PC-3 (cell line): Measurements from ENCODE around the gene EFNB1. TPM values are rescaled to one million over a fixed set of nuclear protein-coding genes. Genes with fewer than 3 reads are reported as not detected.
A peak's percentile ranks its signal among the peaks of the same experiment; 100 is the strongest.

Source experiments
- ATAC-seq: fragments of 200-7000 bp; cut with Tn5 transposase; 2 replicates; pipeline ENCODE4 v1.9.1; 2020; ENCODE audit warnings: mild to moderate bottlenecking, moderate library complexity
- BruUV-seq: library from RNA; stranded (reverse); fragments of 400-500 nt; replicated peaks from 2 replicates; lab custom pipeline; 2021; lab: Mats Ljungman, UMichigan
- CTCF ChIA-PET: fragments of 300-600 bp; sonication (Branson Sonifier 250); formaldehyde crosslinking; loops from one replicate; lab custom pipeline; 2022; ENCODE audit warnings: antibody characterized with exemption; lab: Charles Lee
- POLR2A ChIA-PET: fragments of 300-600 bp; sonication (Branson Sonifier 250); formaldehyde crosslinking; loops from one replicate; lab custom pipeline; 2022; ENCODE audit warnings: antibody characterized with exemption; ENCODE audit not compliant: unreplicated experiment; lab: Charles Lee
- DNase-seq: peaks from one replicate; pipeline ENCODE4 v3.0.0-alpha.2; 2015
- H2AFZ ChIP-seq: fragments of 300-600 bp; sonication (generic); 2 replicates; pipeline ENCODE4 v1.6.0; 2016; ENCODE audit warnings: antibody characterized with exemption, low read length
- H3F3A ChIP-seq: fragments of 300-600 bp; sonication (generic); one replicate; pipeline ENCODE4 v1.6.0; 2017; ENCODE audit warnings: antibody characterized with exemption, low read length, control low read depth, mild to moderate bottlenecking; ENCODE audit not compliant: unreplicated experiment
- H3K27ac ChIP-seq: fragments of 300-600 bp; sonication (generic); 2 replicates; pipeline ENCODE4 v1.5.1; 2016; ENCODE audit warnings: mild to moderate bottlenecking, low read length
- H3K27me3 ChIP-seq: fragments of 300-600 bp; sonication (generic); 2 replicates; pipeline ENCODE4 v1.6.1; 2016; ENCODE audit warnings: low read length, mixed read lengths
- H3K36me3 ChIP-seq: fragments of 300-600 bp; sonication (generic); 2 replicates; pipeline ENCODE4 v1.6.1; 2016; ENCODE audit warnings: low read depth, mixed run types, low read length, mixed read lengths
- H3K4me1 ChIP-seq: fragments of 300-600 bp; sonication (generic); 2 replicates; pipeline ENCODE4 v1.5.1; 2016; ENCODE audit warnings: low read length; ENCODE audit not compliant: insufficient read depth
- H3K4me2 ChIP-seq: fragments of 300-600 bp; sonication (generic); 2 replicates; pipeline ENCODE4 v1.6.0; 2016; ENCODE audit warnings: low read length
- H3K4me3 ChIP-seq: fragments of 300-600 bp; sonication (generic); 2 replicates; pipeline ENCODE4 v1.5.1; 2016; ENCODE audit warnings: mild to moderate bottlenecking, low read length, mixed read lengths
- H3K79me2 ChIP-seq: fragments of 300-600 bp; sonication (generic); 2 replicates; pipeline ENCODE4 v1.6.1; 2017; ENCODE audit warnings: low read length, mixed read lengths
- H3K9ac ChIP-seq: fragments of 300-600 bp; sonication (generic); 2 replicates; pipeline ENCODE4 v1.6.0; 2016; ENCODE audit warnings: mild to moderate bottlenecking, low read length
- H3K9me2 ChIP-seq: fragments of 300-600 bp; sonication (generic); replicated peaks from 2 replicates; pipeline ENCODE4 v1.6.1; 2016; ENCODE audit warnings: mixed run types, low read length, mixed read lengths
- H3K9me3 ChIP-seq: fragments of 300-600 bp; sonication (generic); 2 replicates; pipeline ENCODE4 v1.6.1; 2016; ENCODE audit warnings: low read length, mixed read lengths
- H4K20me1 ChIP-seq: fragments of 300-600 bp; sonication (generic); 2 replicates; pipeline ENCODE4 v1.6.1; 2016; ENCODE audit warnings: low read length, mixed read lengths
- EZH2 ChIP-seq: fragments of 300-600 bp; sonication (generic); IDR thresholded peaks from one replicate; pipeline ENCODE4 v1.6.1; 2017; ENCODE audit warnings: antibody characterized with exemption, mild to moderate bottlenecking, low read length; ENCODE audit not compliant: unreplicated experiment
- EZH2phosphoT487 ChIP-seq: fragments of 300-600 bp; sonication (generic); IDR thresholded peaks from 2 replicates; pipeline ENCODE4 v1.6.1; 2018; ENCODE audit warnings: mild to moderate bottlenecking, antibody characterized with exemption, low read length, borderline replicate concordance
- intact Hi-C: fragments of 100-400 bp; cut with micrococcal nuclease; formaldehyde crosslinking; loops from 2 replicates; pipeline ENCODE4 v1.9.0; 2023
- total RNA-seq: library from RNA; depleted of rRNA; stranded (reverse); fragments of >200 nt; gene quantifications from 2 replicates; pipeline ENCODE4 v1.2.3, GENCODE V29; 2014
- TF ChIP-seq, protein P1 (sequence below): fragments of 300-600 bp; sonication (generic); conservative IDR thresholded peaks from 2 replicates; pipeline ENCODE4 v1.5.1; 2017; ENCODE audit warnings: antibody characterized with exemption, low read depth, mild to moderate bottlenecking, low read length

EFNB1 gene
- total RNA-seq, 1 experiment from 2014 or later: 102 TPM

DNA sequence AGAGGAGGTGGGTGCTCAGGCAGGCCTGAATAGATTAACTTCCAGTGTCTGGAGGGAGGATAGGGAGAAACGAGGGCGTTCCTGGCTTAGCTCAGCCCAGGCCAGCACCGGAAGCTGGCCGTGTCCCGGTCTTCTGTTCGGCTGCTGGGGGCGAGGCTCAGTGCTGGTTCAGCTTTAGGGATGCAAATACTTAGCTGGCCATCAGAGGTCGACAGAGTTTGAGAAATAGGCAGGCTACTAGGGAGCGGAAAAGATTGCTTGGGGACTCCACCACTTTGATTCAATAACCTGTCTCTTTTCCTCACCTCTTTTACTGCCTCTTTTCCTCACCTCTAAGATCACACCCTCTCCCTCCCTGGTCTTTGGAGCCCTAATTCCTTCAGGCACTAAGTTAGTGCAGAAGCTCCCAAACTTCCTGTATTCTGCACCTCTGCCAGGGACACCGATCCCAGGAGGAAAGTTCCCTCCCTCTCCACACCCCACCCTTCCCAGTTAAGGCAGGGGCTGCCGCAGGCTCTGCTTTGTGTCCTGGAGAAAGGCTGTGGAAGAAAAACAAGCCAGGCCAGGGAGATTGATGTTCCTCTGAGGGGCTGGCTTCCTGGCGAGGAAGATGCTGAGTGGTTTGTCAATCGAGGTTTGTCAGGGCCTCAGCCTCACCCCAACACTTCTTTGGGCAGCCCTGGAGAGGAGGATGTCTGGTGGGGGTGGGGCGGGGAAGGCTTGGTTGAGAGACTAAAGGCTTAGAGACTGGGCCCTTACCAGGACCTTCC lies 6.0 kb upstream of the EFNB1 start:
- peak; percentile 79 for ATAC-seq
- Histone ChIP-seq H3K27me3 (no peaks in the 10 kb centered on the region), H3K9ac (no peak overlapping the region), H3K9me2 (no peaks in the 10 kb centered on the region), H3K36me3 (no peaks in the 10 kb centered on the region), H2AFZ (peak overlapping the region; percentile 54; the same call in 1 of the 2 replicates), H3K4me3 (no peak overlapping the region), H3K27ac (no peak overlapping the region), H3F3A (no peaks in the 10 kb centered on the region), H3K9me3 (no peaks in the 10 kb centered on the region), H3K79me2 (no peaks in the 10 kb centered on the region), H4K20me1 (no peaks in the 10 kb centered on the region), H3K4me1 (peaks cover 9% of the 10 kb centered on the region; the same call in 1 of the 2 replicates), H3K4me2 (peak overlapping the region; percentile 52; the same call in 1 of the 2 replicates)
- DNase-seq: peak; percentile 67
- no TSS peak for BruUV-seq
- ChIA-PET CTCF (interaction anchor here (0.5 to 1.2 kb wide), 4 partner anchors 209 to 401 kb away, joined by 3 to 9 read pairs (median 6); no protein-coding TSS in a partner anchor), POLR2A (no interaction called here)
- intact Hi-C loops: loop anchor here (1.0 to 5.0 kb wide), 3 partner anchors 399 to 564 kb away; no protein-coding TSS in a partner anchor
- TF ChIP-seq, protein P1, sequence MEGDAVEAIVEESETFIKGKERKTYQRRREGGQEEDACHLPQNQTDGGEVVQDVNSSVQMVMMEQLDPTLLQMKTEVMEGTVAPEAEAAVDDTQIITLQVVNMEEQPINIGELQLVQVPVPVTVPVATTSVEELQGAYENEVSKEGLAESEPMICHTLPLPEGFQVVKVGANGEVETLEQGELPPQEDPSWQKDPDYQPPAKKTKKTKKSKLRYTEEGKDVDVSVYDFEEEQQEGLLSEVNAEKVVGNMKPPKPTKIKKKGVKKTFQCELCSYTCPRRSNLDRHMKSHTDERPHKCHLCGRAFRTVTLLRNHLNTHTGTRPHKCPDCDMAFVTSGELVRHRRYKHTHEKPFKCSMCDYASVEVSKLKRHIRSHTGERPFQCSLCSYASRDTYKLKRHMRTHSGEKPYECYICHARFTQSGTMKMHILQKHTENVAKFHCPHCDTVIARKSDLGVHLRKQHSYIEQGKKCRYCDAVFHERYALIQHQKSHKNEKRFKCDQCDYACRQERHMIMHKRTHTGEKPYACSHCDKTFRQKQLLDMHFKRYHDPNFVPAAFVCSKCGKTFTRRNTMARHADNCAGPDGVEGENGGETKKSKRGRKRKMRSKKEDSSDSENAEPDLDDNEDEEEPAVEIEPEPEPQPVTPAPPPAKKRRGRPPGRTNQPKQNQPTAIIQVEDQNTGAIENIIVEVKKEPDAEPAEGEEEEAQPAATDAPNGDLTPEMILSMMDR: peak; percentile 74
- no peak for TF ChIP-seq EZH2phosphoT487

DNA sequence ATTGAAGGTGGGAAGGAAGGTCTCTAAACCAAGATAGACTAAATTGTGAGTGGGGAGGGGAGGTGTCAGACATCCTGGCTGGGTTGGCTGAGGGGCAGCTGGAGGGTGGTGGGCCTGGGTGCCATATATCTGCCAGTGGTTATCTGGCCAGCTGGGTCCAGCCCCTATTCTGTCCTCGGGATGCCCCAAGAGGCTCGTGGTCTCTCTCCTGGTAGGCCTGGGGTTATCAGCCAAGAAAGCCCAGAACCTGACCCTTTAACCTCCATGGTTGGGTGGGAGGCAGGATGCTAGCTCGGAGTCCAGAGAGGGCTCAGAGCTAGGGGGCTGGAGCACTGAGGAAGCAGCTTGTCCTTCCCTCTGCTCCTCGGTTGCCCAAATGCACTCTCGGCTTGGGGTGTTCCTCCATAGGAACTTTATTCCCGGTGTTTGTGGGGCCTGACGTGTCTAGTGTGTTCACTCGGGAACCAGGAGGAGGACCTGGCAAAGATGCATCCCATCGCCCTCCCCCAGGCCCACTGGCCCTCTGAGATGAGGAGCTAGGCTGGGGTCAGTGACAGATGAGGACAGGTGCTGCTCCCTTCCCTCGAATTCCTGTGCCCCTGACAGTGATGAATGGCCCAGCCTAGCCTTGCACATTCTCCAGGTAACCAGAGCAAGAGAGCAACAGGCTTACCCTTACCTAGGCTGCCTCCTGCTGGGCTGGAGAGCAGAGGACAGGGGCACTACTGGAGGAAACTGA lies 5.2 kb upstream of the EFNB1 start:
- H3K4me3 ChIP-seq: no peak overlapping the region
- H3K4me2 ChIP-seq: no peak overlapping the region
- CTCF ChIA-PET: no interaction called here
- BruUV-seq: no TSS peak
- intact Hi-C loops: loop anchor here (5.0 kb wide), 1 partner anchor 564 kb away; no protein-coding TSS in a partner anchor
- no peaks in the 10 kb centered on the region for H3K36me3 ChIP-seq
- no peak overlapping the region for H2AFZ ChIP-seq
- no peaks in the 10 kb centered on the region for H3K9me3 ChIP-seq
- ATAC-seq (no peak), DNase-seq (no peak)
- no peaks in the 10 kb centered on the region for H3K79me2 ChIP-seq
- no peaks in the 10 kb centered on the region for H3F3A ChIP-seq
- peaks cover 15% of the 10 kb centered on the region; the same call in 1 of the 2 replicates for H3K4me1 ChIP-seq
- POLR2A ChIA-PET: no interaction called here
- no peaks in the 10 kb centered on the region for H3K27me3 ChIP-seq
- TF ChIP-seq, protein P1: peak; percentile 23; the same call in 1 of the 2 replicates
- no peak for TF ChIP-seq EZH2
- no peak overlapping the region for H3K9ac ChIP-seq
- H3K9me2 ChIP-seq: no peaks in the 10 kb centered on the region
- no peak overlapping the region for H3K27ac ChIP-seq
- no peaks in the 10 kb centered on the region for H4K20me1 ChIP-seq

DNA sequence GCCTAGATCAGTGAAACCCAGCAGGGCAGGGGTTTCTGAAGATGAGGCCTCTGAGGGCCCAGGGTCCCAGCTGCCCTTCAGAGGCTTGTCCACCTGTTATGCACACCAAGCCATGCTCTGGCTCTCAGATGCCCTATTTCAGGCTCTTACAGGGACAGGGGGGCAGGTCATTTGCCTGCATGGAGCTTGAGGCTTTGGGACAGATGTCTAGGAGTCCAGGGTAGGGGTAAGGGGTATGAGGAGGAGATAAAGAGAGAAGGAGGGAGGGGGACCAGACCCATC lies 4.7 kb upstream of the EFNB1 start:
- intact Hi-C loops: loop anchor here (5.0 kb wide), 1 partner anchor 563 kb away; no protein-coding TSS in a partner anchor
- ChIA-PET POLR2A (no interaction called here), CTCF (no interaction called here)
- no peak overlapping the region for H3K9ac ChIP-seq
- no peak for ATAC-seq
- no peaks in the 10 kb centered on the region for H3F3A ChIP-seq
- BruUV-seq: no TSS peak
- TF ChIP-seq, protein P1: 0 out of 2 replicates have a peak, but pooled peaks have one; percentile 3
- TF ChIP-seq EZH2: no peak
- no peak for TF ChIP-seq EZH2phosphoT487
- no peaks in the 10 kb centered on the region for H3K27me3 ChIP-seq
- no peaks in the 10 kb centered on the region for H4K20me1 ChIP-seq
- no peak overlapping the region for H2AFZ ChIP-seq
- no peak for DNase-seq
- no peak overlapping the region for H3K27ac ChIP-seq
- H3K9me2 ChIP-seq: no peaks in the 10 kb centered on the region
- H3K9me3 ChIP-seq: no peaks in the 10 kb centered on the region
- peaks cover 15% of the 10 kb centered on the region; the same call in 1 of the 2 replicates for H3K4me1 ChIP-seq
- no peaks in the 10 kb centered on the region for H3K36me3 ChIP-seq
- H3K4me3 ChIP-seq: no peak overlapping the region
- H3K4me2 ChIP-seq: no peak overlapping the region
- H3K79me2 ChIP-seq: peaks cover 3% of the 10 kb centered on the region
